ENCODE data around the gene AFP.

The AFP gene

GRCh38 chr4:73438582-73439215 is 2.7 kb downstream of the AFP start:
- Histone ChIP-seq H3K27me3 (ENCODE audit: insufficient read depth, low read length) (no peaks in the 10 kb centered on the region), H3K79me2 (ENCODE audit: control insufficient read depth, insufficient read depth, low read length, unreplicated experiment) (no peaks in the 10 kb centered on the region), H2AFZ (ENCODE audit: low read length, unreplicated experiment) (no peak overlapping the region), H3K4me1 (ENCODE audit: control insufficient read depth, insufficient read depth, low read length, unreplicated experiment) (no peaks in the 10 kb centered on the region), H3K4me3 (ENCODE audit: low read depth, low read length) (no peak overlapping the region), H3K27ac (ENCODE audit: low read depth, low read length) (no peak overlapping the region), H3K36me3 (ENCODE audit: insufficient read depth, low read length) (no peaks in the 10 kb centered on the region)

- Histone ChIP-seq H2AFZ (ENCODE audit: low read length, unreplicated experiment) (no peak overlapping the region), H3K36me3 (ENCODE audit: insufficient read depth, low read length) (no peaks in the 10 kb centered on the region), H3K27me3 (ENCODE audit: insufficient read depth, low read length) (no peaks in the 10 kb centered on the region), H3K4me3 (ENCODE audit: low read depth, low read length) (no peak overlapping the region), H3K4me1 (ENCODE audit: control insufficient read depth, insufficient read depth, low read length, unreplicated experiment) (no peaks in the 10 kb centered on the region), H3K79me2 (ENCODE audit: control insufficient read depth, insufficient read depth, low read length, unreplicated experiment) (no peaks in the 10 kb centered on the region), H3K27ac (ENCODE audit: low read depth, low read length) (no peak overlapping the region)
Measured at GRCh38 chr4:73439445-73439844, 3.4 kb downstream of the AFP start.

GRCh38 chr4:73439991-73440390 is 4.0 kb downstream of the AFP start:
- Histone ChIP-seq H2AFZ (ENCODE audit: low read length, unreplicated experiment) (no peak overlapping the region), H3K79me2 (ENCODE audit: control insufficient read depth, insufficient read depth, low read length, unreplicated experiment) (no peaks in the 10 kb centered on the region), H3K36me3 (ENCODE audit: insufficient read depth, low read length) (no peaks in the 10 kb centered on the region), H3K4me1 (ENCODE audit: control insufficient read depth, insufficient read depth, low read length, unreplicated experiment) (no peaks in the 10 kb centered on the region), H3K4me3 (ENCODE audit: low read depth, low read length) (no peak overlapping the region), H3K27ac (ENCODE audit: low read depth, low read length) (no peak overlapping the region), H3K27me3 (ENCODE audit: insufficient read depth, low read length) (no peaks in the 10 kb centered on the region)

- Histone ChIP-seq H3K4me1 (ENCODE audit: control insufficient read depth, insufficient read depth, low read length, unreplicated experiment) (no peaks in the 10 kb centered on the region), H3K27ac (ENCODE audit: low read depth, low read length) (no peak overlapping the region)
Measured at GRCh38 chr4:73440653-73441052, 4.6 kb downstream of the AFP start.

GRCh38 chr4:73442275-73442674 is 6.3 kb downstream of the AFP start:
- no peak overlapping the region for H2AFZ ChIP-seq (ENCODE audit: low read length, unreplicated experiment)
- no peaks in the 10 kb centered on the region for H3K79me2 ChIP-seq (ENCODE audit: control insufficient read depth, insufficient read depth, low read length, unreplicated experiment)
- no peaks in the 10 kb centered on the region for H3K4me1 ChIP-seq (ENCODE audit: control insufficient read depth, insufficient read depth, low read length, unreplicated experiment)
- no peaks in the 10 kb centered on the region for H3K27me3 ChIP-seq (ENCODE audit: insufficient read depth, low read length)
- H3K4me3 ChIP-seq (ENCODE audit: low read depth, low read length), result no peak overlapping the region
- H3K36me3 ChIP-seq (ENCODE audit: insufficient read depth, low read length), result no peaks in the 10 kb centered on the region
- no peak overlapping the region for H3K27ac ChIP-seq (ENCODE audit: low read depth, low read length)

More at GRCh38 chr4:73440653-73441052, 4.6 kb downstream of the AFP start:
- H3K27me3 ChIP-seq (ENCODE audit: insufficient read depth, low read length), result no peaks in the 10 kb centered on the region
- H3K36me3 ChIP-seq (ENCODE audit: insufficient read depth, low read length), result no peaks in the 10 kb centered on the region
- no peaks in the 10 kb centered on the region for H3K79me2 ChIP-seq (ENCODE audit: control insufficient read depth, insufficient read depth, low read length, unreplicated experiment)
- H2AFZ ChIP-seq (ENCODE audit: low read length, unreplicated experiment), result no peak overlapping the region
- H3K4me3 ChIP-seq (ENCODE audit: low read depth, low read length), result no peak overlapping the region

- Histone ChIP-seq H3K4me3 (ENCODE audit: low read depth, low read length) (no peak overlapping the region), H3K4me1 (ENCODE audit: control insufficient read depth, insufficient read depth, low read length, unreplicated experiment) (peaks cover 4% of the 10 kb centered on the region), H2AFZ (ENCODE audit: low read length, unreplicated experiment) (no peak overlapping the region), H3K27me3 (ENCODE audit: insufficient read depth, low read length) (no peaks in the 10 kb centered on the region), H3K27ac (ENCODE audit: low read depth, low read length) (no peak overlapping the region), H3K79me2 (ENCODE audit: control insufficient read depth, insufficient read depth, low read length, unreplicated experiment) (no peaks in the 10 kb centered on the region), H3K36me3 (ENCODE audit: insufficient read depth, low read length) (no peaks in the 10 kb centered on the region)
Measured at GRCh38 chr4:73443224-73443623, 7.2 kb downstream of the AFP start.

GRCh38 chr4:73445383-73446335 is 9.6 kb downstream of the AFP start:
- Histone ChIP-seq H3K4me3 (ENCODE audit: low read depth, low read length) (no peak overlapping the region), H2AFZ (ENCODE audit: low read length, unreplicated experiment) (no peak overlapping the region), H3K36me3 (ENCODE audit: insufficient read depth, low read length) (no peaks in the 10 kb centered on the region), H3K27me3 (ENCODE audit: insufficient read depth, low read length) (no peaks in the 10 kb centered on the region), H3K27ac (ENCODE audit: low read depth, low read length) (no peak overlapping the region), H3K4me1 (ENCODE audit: control insufficient read depth, insufficient read depth, low read length, unreplicated experiment) (peaks cover 17% of the 10 kb centered on the region), H3K79me2 (ENCODE audit: control insufficient read depth, insufficient read depth, low read length, unreplicated experiment) (no peaks in the 10 kb centered on the region)

- Histone ChIP-seq H3K4me3 (ENCODE audit: low read depth, low read length) (no peak overlapping the region), H3K36me3 (ENCODE audit: insufficient read depth, low read length) (no peaks in the 10 kb centered on the region), H3K27ac (ENCODE audit: low read depth, low read length) (no peak overlapping the region), H3K4me1 (ENCODE audit: control insufficient read depth, insufficient read depth, low read length, unreplicated experiment) (peaks cover 24% of the 10 kb centered on the region), H3K79me2 (ENCODE audit: control insufficient read depth, insufficient read depth, low read length, unreplicated experiment) (no peaks in the 10 kb centered on the region), H3K27me3 (ENCODE audit: insufficient read depth, low read length) (no peaks in the 10 kb centered on the region), H2AFZ (ENCODE audit: low read length, unreplicated experiment) (peak overlapping the region; percentile 11)
Measured at GRCh38 chr4:73446336-73446938, 10.4 kb downstream of the AFP start.

GRCh38 chr4:73447671-73448070 is 11.7 kb downstream of the AFP start:
- Histone ChIP-seq H3K4me1 (ENCODE audit: control insufficient read depth, insufficient read depth, low read length, unreplicated experiment) (peaks cover 26% of the 10 kb centered on the region), H3K79me2 (ENCODE audit: control insufficient read depth, insufficient read depth, low read length, unreplicated experiment) (no peaks in the 10 kb centered on the region), H3K4me3 (ENCODE audit: low read depth, low read length) (no peak overlapping the region), H3K36me3 (ENCODE audit: insufficient read depth, low read length) (no peaks in the 10 kb centered on the region), H3K27ac (ENCODE audit: low read depth, low read length) (no peak overlapping the region), H2AFZ (ENCODE audit: low read length, unreplicated experiment) (no peak overlapping the region), H3K27me3 (ENCODE audit: insufficient read depth, low read length) (no peaks in the 10 kb centered on the region)

GRCh38 chr4:73448448-73449203 is 12.6 kb downstream of the AFP start:
- Histone ChIP-seq H2AFZ (ENCODE audit: low read length, unreplicated experiment) (no peak overlapping the region), H3K27me3 (ENCODE audit: insufficient read depth, low read length) (no peaks in the 10 kb centered on the region), H3K79me2 (ENCODE audit: control insufficient read depth, insufficient read depth, low read length, unreplicated experiment) (no peaks in the 10 kb centered on the region), H3K27ac (ENCODE audit: low read depth, low read length) (no peak overlapping the region), H3K4me1 (ENCODE audit: control insufficient read depth, insufficient read depth, low read length, unreplicated experiment) (peaks cover 26% of the 10 kb centered on the region), H3K36me3 (ENCODE audit: insufficient read depth, low read length) (no peaks in the 10 kb centered on the region), H3K4me3 (ENCODE audit: low read depth, low read length) (no peak overlapping the region)

Measured in ACC112 (cell line).